Measurements from ENCODE around the gene PLPPR5.

The PLPPR5 gene

DNA sequence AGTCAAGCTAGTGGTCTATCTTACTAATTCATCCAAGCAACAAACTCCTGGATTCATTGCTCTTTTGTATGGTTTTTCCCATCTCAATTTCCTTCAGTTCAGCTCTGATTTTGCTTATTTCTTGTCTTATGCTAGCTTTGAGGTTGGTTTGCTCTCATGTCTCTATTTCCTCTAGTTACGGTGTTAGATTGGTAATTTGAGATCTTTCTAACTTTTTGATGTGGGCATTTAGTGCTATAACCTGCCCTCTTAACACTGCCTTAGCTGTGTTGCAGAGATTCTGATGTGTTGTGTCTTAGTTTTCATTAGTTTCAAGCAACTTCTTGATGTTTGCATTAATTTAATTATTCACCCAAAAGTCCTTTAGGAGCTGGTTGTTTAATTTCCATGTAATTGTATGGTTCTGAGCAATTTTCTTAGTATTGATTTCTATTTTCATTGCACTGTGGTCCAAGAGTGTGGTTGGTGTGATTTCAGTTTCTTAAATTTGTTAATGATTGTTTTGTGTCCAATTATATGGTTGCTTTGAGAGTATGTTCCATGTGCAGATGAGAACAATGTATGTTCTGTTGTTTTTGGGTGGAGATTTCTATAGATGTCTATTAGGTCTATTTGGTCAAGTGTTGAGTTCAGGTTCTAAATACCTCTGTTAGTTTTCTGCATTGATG, 154.6 kb downstream of the PLPPR5 start:
- no peak for DNase-seq (ENCODE audit: low read depth in 2 of 2)

DNA sequence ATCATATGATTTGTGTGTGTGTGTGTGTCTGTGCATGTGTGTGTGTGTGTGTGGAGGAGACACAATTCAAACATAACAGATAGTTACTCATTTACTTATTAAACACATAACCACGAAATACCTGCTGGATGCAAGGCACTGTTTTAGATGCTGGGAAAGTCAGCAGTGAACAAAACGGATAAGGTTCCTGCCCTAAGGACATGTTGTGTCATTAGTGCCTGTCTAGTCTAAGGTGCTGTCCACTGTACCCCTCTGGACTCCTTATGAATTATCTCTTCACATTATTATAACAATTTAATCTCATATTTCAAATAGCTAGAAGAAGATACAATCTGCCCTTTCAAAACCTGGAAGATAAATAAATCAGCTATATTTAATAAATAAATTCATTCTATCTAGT, 162.4 kb downstream of the PLPPR5 start:
- DNase-seq (ENCODE audit: low read depth in 2 of 2), result no peak
